Ovary (tissue), 3 donors: ENCODE measurements around the gene FGFR2.

Experiments
- CTCF ChIP-seq, 3 donors: fragments of 450-650 bp in 2 of 3; fragments of 200-600 bp in 1 of 3; IDR thresholded peaks; one replicate each; pipeline versions ENCODE4 v1.5.1 to v1.8.0; 2016 to 2022; ENCODE audit warnings: antibody characterized with exemption in 3 of 3, mild to moderate bottlenecking in 1 of 3
- EP300 ChIP-seq: sonication (generic); formaldehyde crosslinking; IDR thresholded peaks from one replicate; pipeline ENCODE4 v1.6.1; 2017; ENCODE audit warnings: antibody characterized with exemption
- POLR2A ChIP-seq: fragments of 450-650 bp; IDR thresholded peaks from one replicate; pipeline ENCODE4 v1.6.1; 2017; ENCODE audit warnings: antibody characterized with exemption, mild to moderate bottlenecking, moderate library complexity
- donor health status: DM: no; HTN: no; CAD: no.

- TF ChIP-seq CTCF (IDR thresholded peaks at IDR 0.05) (no peak), POLR2A (no peak), EP300 (no peak)
These were observed 33.3 kb upstream of the FGFR2 start for GRCh38 chr10:121631365-121632029.
